GM12891 (cell line): ENCODE results near the gene MOB3B.

Experiments used
- POLR2A ChIP-seq: IDR thresholded peaks from 2 replicates; pipeline ENCODE4 v1.6.1; 2011; ENCODE audit warnings: low read depth, low read length, control low read depth
- POLR2AphosphoS5 ChIP-seq: IDR thresholded peaks from 2 replicates; pipeline ENCODE4 v1.6.1; 2011; ENCODE audit warnings: low read depth, low read length, control low read depth

GRCh38 chr9:27377147-27377807 is 152.3 kb downstream of the MOB3B start:
- no peak for TF ChIP-seq POLR2AphosphoS5
- TF ChIP-seq POLR2A, result no peak
